NT2/D1 (cell line): ENCODE measurements around the gene MAP3K20.

Experiments
- SUZ12 ChIP-seq: IDR thresholded peaks from 2 replicates; pipeline ENCODE4 v1.6.1; 2011; ENCODE audit not compliant: insufficient read length, insufficient read depth; ENCODE audit errors: extremely low read depth
- YY1 ChIP-seq: IDR thresholded peaks from 2 replicates; pipeline ENCODE4 v1.6.1; 2011; ENCODE audit not compliant: insufficient read length, insufficient read depth
- ZNF274 ChIP-seq: IDR thresholded peaks from 2 replicates; pipeline ENCODE4 v1.6.1; 2011; ENCODE audit warnings: mild to moderate bottlenecking, low read depth, low read length

DNA sequence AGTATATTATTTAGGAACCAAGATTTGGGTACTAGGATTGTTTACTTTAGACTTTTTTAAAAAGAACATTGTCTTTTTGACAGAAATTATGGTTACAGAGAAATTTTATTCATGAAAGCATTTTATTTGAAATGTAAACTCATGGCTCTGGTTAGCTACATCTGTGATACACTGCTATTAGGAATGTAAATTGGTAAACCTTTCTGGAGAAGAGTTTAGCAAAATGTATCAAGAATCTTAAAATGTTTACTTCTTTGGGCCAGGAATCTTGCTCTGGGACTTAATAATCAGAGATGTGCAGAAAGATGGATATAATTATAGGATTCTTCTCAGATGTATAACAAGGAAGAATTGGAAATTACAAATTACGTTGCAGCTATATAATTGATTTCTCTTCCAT lies 19.7 kb downstream of the MAP3K20 start:
- no peak for TF ChIP-seq ZNF274
- TF ChIP-seq YY1: no peak
- TF ChIP-seq SUZ12: no peak
